ENCODE results near the gene C5orf46.

Gene C5orf46

DNA sequence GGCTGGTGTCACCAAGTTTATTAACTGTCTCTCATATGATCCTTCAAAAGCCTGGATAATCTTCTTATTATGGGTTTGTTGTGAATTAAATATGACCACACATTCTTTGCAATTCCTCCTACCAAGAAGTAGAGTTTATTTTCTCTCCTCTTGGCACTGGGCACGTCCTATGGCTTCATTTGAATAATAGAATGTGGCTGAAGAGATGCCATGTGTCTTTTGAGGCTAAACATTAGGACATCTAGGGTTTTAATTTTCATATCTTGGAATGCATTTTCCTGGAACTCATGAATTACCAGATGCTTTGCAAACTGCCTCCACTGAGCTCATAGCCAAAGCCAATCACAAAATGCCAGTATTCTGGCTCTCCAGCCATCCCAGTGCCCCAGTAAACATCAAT lies 47.8 kb downstream of the C5orf46 start:
- DNase-seq (ENCODE audit: insufficient read length, low spot score) (no peak), FAIRE-seq (no peak)
- TF ChIP-seq POLR2A (IDR thresholded peaks at IDR 0.05; ENCODE audit: low read depth, low read length) = no peak

DNA sequence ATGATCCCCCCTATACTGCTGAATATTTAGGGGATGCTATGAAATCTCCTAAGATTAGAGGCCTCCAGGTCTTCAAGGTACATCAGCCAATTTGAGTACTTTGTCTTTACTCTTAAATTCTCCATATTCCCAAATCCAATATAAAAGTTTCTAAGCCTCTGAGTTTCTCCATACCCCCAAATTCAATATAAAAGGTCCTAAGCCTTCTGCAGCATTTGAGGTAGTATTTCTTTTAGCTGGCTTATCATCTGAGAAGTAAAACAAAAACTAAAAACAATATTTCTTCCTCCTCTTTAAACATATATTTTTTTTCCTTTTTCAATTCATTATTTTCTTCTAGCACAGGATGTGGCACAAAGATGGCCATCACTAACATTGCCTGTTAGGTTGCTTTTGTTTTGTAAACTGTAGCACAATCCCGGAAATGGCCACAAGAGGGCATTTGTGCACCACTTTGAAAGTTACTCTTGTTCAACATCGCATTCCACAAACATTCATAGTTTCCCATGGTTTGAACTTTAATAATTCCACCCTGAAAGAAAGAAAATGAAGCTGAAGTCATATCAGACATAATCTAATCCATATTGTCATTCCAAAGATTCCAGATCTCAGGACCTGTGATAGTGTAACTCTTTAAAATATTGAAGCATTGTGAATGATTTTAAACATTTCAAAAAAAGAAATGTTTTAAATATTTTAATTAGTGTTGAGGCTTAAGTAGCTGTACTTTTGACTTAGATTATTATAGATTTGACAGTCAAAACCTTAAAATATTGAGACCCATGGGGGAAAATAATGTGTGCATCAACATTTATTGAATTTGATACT lies 48.8 kb downstream of the C5orf46 start:
- TF ChIP-seq POLR2A (IDR thresholded peaks at IDR 0.05; ENCODE audit: low read depth, low read length) = no peak
- DNase-seq (ENCODE audit: insufficient read length, low spot score) = peak; percentile 9

DNA sequence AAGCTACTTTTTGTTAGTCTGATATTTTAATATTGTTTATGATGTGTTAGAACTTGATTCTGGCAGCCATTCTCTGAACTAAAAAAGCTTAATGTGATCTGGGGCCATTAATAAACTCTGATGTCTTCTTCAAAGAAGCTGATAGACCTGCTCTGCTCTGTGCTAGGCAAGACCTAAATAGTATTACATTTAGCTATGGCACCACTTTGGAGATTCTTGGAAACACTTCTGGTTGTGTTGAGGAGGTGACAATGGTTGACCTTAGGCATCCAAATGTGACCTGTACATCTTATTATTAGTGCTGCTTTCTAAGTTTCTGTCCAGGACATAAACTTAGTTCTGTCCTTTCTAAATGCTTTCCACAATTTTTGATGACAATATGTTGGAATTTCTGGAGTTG lies 49.5 kb downstream of the C5orf46 start:
- FAIRE-seq = no peak
- TF ChIP-seq POLR2A (IDR thresholded peaks at IDR 0.05; ENCODE audit: low read depth, low read length) = no peak
- DNase-seq (ENCODE audit: insufficient read length, low spot score) = no peak

More for the DNA sequence above, 48.8 kb downstream of the C5orf46 start:
- peak; percentile 74 for FAIRE-seq

DNA sequence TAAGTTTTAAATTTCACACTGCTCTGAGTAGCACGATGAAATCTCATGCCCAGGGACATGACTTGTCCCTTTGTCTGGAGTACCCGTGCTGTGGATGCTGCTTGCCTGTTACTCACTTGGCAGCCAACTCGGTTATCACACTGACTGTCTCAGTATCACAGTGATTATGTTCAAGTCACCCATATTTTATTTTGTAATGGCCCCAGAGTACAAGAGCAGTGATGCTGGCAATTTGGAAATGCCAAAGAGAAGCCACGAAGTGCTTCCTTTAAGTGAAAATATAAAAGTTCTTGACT lies 50.6 kb downstream of the C5orf46 start:
- DNase-seq (ENCODE audit: insufficient read length, low spot score) (no peak), FAIRE-seq (no peak)
- no peak for TF ChIP-seq POLR2A (IDR thresholded peaks at IDR 0.05; ENCODE audit: low read depth, low read length)

DNA sequence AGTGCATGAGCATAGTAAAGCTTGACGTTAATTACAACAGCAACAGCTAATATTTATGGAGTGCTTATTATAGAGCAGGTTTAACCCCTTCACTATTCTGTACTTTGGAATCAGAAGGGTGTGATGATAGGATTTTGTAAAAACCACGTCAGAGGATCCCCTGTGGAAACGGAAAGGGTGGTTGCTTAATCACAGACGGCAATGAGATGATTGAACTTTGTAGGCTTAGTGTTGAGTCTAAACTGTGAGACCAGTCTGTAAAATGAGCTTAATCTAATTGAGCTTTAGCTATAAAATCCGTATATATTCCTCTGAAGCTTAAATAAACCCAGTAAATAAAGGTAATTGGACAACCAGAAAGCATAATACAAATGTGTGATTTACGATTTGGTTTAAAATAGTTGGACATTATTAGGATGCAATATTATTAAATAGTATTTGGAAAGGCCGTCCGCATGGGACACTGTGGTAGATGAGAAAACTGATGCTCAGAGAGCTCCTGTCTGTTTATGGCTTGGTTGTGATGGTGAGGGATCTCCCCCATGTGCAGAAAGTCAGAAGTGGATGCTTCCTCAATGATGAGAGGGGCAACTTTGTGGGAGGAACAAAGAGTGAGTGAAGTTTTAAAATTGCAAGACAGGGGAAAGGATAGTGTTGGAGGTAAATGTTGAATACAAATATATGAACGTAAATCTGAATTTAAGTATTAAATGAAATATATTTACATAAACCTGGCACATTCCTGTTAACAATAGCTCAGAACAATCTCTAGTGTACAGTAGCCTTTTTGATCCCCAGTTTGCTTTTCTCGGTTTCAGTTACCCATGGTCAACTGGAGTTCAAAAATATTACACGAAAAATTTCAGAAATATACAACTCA lies 51.2 kb downstream of the C5orf46 start:
- no peak for DNase-seq (ENCODE audit: insufficient read length, low spot score)
- FAIRE-seq = no peak
- no peak for TF ChIP-seq POLR2A (IDR thresholded peaks at IDR 0.05; ENCODE audit: low read depth, low read length)

DNA sequence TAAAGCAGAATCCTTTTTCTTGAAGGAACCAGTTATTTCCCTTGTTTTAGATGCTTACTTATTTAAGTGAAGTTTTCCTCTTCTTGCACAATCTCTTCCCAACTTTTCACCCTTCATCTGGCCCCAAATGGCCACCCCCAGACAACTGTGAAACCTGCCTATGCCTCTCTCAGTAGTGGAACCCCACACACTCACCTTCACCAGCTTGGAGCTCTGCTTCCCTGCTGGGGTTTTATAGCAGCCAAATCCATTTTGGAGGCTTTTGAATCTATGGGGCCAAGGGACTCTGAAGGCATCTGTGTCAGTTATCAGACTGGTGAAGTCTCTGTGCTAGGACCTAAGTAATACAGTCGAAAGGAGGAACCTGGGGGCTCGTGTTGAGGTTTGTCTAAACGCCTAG lies 52.0 kb downstream of the C5orf46 start:
- FAIRE-seq = no peak
- DNase-seq (ENCODE audit: insufficient read length, low spot score) = no peak
- TF ChIP-seq POLR2A (IDR thresholded peaks at IDR 0.05; ENCODE audit: low read depth, low read length) = no peak

DNA sequence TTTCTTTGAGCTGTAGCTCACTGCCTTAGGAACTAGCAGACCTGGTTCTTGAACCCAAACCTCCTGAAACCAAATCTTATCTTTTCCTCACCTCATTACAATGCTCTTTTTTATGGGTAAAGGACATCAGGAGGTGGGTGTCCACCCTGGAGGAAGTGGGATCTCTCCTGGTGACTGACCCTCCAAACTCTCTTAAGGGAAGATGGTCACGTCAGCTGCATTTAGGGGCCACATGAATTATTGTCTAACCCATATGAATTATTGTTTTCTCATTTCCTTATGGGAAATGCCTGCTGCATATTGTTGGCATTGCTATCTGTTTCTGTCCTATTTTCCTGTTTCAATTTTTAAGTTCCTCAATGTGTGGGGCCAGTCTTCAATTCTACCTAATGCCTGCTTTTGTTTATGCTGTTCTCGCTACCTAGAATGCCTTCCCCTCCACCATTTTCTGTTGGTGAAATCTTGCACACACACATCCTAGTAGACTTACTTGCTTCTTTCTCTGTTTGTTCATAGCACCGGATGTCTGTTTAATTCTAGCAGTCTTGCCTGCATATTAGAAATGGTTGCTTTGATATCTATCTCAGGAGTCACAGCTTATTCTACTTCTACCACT lies 52.9 kb downstream of the C5orf46 start:
- FAIRE-seq (no peak), DNase-seq (ENCODE audit: insufficient read length, low spot score) (no peak)

DNA sequence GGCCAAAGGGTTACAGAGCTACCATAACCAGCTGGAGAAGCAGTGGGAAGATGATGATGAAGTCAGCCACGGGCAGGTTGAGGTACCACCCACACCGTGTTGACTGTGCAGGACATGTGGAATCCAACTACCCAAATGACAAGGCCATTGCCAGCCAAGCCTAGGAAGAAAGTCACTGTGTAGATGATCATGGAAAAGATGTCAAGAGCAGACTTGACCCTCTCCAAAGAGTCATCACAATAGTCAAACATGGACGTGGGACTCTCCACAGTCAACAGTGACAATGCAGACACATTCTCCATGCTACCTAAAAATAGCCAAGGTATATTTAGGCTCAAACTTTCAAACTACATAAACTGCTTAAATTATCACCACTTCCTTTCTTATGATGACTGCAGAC lies 54.0 kb downstream of the C5orf46 start:
- DNase-seq (ENCODE audit: insufficient read length, low spot score) = no peak
- TF ChIP-seq POLR2A (IDR thresholded peaks at IDR 0.05; ENCODE audit: low read depth, low read length) = no peak
- no peak for FAIRE-seq

More for the DNA sequence above, 52.9 kb downstream of the C5orf46 start:
- TF ChIP-seq POLR2A (IDR thresholded peaks at IDR 0.05; ENCODE audit: low read depth, low read length) = no peak

DNA sequence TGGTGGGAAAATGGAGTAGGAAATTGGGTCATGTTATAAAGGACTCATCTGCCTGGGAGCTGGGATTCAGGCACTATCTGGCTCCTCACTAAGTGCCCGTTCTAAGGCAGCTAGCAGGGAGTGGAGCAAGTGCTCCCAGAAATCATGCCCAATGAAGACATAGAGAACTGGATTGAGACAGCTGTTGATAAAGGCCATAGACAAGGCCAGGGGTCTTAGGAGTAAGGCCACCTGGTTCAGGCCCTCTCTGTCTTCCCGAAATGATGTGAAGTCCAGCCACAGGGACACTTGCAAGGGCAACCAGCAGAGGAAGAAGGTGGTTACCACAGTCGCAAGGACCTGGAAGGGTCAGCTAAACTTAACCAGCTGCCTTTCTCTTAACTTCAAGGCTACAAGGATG lies 54.8 kb downstream of the C5orf46 start:
- DNase-seq (ENCODE audit: insufficient read length, low spot score) (no peak), FAIRE-seq (no peak)

DNA sequence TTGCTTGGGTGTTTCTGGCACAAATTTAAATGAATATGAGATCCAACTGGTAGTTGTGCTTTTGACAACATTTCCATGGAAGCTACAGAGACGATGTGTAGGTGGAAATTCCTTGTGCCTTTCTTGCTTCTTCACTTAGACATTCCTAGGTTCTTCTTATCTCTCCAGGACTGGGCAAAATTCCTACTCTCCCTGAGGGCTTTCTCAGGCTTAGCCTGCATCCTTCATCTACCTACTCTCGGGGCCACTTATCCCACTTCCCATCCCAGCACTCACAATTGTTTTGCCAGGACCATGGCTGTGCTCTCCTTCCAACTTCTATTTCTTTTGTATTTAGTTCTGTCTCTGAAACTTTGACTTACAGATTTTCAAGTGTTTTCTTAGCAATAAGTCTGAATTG lies 57.1 kb downstream of the C5orf46 start:
- TF ChIP-seq POLR2A (IDR thresholded peaks at IDR 0.05; ENCODE audit: low read depth, low read length) = no peak
- DNase-seq (ENCODE audit: insufficient read length, low spot score) = no peak
- no peak for FAIRE-seq

More for the DNA sequence above, 54.8 kb downstream of the C5orf46 start:
- TF ChIP-seq POLR2A (IDR thresholded peaks at IDR 0.05; ENCODE audit: low read depth, low read length) = no peak

DNA sequence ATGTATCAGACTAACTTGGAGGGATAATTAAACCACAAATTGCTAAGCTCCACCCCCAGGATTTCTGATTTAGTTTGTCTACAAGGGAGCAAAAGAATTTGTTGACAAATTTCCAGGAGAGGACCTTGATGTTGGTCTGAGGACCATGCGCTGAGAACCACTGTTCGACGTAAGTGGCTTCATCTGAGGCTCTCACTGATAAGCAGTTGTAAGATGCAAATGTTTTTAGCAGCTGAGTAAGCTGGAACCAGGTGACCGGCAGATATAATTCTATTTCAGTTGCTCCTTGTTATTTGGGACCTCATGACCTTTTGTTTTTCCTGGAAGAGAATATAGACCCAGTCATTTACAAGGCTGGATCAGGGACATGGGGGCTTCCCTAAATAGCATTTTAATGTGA lies 60.7 kb downstream of the C5orf46 start:
- TF ChIP-seq POLR2A (IDR thresholded peaks at IDR 0.05; ENCODE audit: low read depth, low read length) = no peak
- DNase-seq (ENCODE audit: insufficient read length, low spot score) = no peak
- FAIRE-seq = no peak

DNA sequence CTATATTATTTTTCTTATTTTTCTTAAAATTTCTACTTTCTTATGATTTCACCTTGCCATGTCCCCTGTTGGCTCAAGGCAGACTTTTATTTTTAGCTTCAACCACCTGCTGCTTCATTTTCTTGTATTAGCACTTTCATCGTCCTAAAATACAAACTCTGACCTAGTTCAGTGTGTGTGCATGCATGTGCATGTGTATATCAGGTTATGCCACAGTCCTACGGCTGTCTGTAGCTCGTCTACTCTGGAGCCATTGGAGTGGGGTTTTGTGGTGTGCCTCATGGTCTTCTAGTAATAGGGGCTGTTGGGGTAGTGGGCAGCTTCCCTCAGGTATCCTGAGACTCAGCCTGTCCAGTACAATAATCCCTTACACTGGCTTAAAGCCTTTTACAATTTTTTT lies 61.5 kb downstream of the C5orf46 start:
- TF ChIP-seq POLR2A (IDR thresholded peaks at IDR 0.05; ENCODE audit: low read depth, low read length) = no peak
- FAIRE-seq = no peak
- DNase-seq (ENCODE audit: insufficient read length, low spot score) = no peak

DNA sequence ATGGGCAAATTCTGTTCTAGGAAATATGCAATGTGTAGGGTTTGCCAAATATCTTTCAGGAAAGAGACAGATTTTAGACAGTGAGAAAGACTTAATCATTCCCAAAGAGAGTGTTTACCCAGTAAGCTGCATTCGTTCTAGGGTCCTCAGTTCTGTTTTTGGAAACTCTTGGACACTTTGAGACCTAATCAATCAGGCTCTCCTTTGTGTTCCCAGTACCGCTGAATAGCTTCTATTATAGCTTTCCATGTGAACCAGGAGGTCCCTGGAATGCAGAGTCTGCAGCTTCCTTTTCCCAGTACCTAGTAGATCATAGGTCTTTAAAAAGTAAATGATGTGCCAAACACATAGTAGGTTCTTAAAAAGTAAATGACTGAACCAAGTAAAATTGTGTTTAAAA lies 63.5 kb downstream of the C5orf46 start:
- TF ChIP-seq POLR2A (IDR thresholded peaks at IDR 0.05; ENCODE audit: low read depth, low read length) = no peak
- DNase-seq (ENCODE audit: insufficient read length, low spot score) (no peak), FAIRE-seq (no peak)
